PC-3 (cell line): Measurements from ENCODE around the gene SLC46A1.

Experiments used
- CTCF ChIP-seq: fragments of 300-600 bp; sonication (generic); conservative IDR thresholded peaks from 2 replicates; pipeline ENCODE4 v1.5.1; 2017; ENCODE audit warnings: antibody characterized with exemption, low read depth, mild to moderate bottlenecking, low read length
- EZH2 ChIP-seq: fragments of 300-600 bp; sonication (generic); IDR thresholded peaks from one replicate; pipeline ENCODE4 v1.6.1; 2017; ENCODE audit warnings: antibody characterized with exemption, mild to moderate bottlenecking, low read length; ENCODE audit not compliant: unreplicated experiment
- EZH2phosphoT487 ChIP-seq: fragments of 300-600 bp; sonication (generic); IDR thresholded peaks from 2 replicates; pipeline ENCODE4 v1.6.1; 2018; ENCODE audit warnings: mild to moderate bottlenecking, antibody characterized with exemption, low read length, borderline replicate concordance

- no peak for TF ChIP-seq EZH2
- TF ChIP-seq CTCF: no peak
- no peak for TF ChIP-seq EZH2phosphoT487
Measured at GRCh38 chr17:28397687-28398279, 8.2 kb downstream of the SLC46A1 start.
